ENCODE measurements around the gene GRM8. TPM values are rescaled to one million over a fixed set of nuclear protein-coding genes. Genes with fewer than 3 reads are reported as not detected.
"Not testable (repeated sequence)": the region's sequence is repeated elsewhere in the genome, so short reads cannot be mapped to it uniquely, and the experiment has no call there.

The GRM8 gene
- total RNA-seq, 1 experiment from 2014 or later: not detected

DNA sequence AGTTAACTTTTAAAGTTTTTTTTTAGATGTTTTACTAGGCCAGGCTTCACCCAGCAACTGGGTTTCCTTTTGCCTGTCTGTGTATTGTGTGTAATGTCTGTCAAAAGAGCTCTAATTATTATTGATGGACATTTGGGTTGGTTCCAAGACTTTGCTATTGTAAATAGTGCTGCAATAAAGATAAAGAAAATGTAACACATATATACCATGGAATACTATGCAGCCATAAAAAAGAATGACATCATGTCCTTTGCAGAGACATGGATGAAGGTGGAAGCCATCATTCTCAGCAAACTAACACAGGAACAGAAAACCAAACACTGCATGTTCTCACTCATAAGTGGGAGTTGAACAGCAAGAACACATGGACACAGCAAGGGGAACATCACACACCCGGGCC, 584.0 kb downstream of the GRM8 start:
- not testable (repeated sequence) for H3K4me1 ChIP-seq (replicated peaks); H3K27me3 ChIP-seq (replicated peaks); H3K4me3 ChIP-seq; DNase-seq (ENCODE audit: low read depth in 1 of 2, low spot score in 2 of 2); H3K9me3 ChIP-seq (replicated peaks); H3K27ac ChIP-seq; H3K36me3 ChIP-seq

GRCh38 chr7:126668367-126668752, 584.4 kb downstream of the GRM8 start:
- Histone ChIP-seq H3K4me1 (replicated peaks) (no peaks in the 10 kb centered on the region), H3K9me3 (replicated peaks) (no peaks in the 10 kb centered on the region), H3K4me3 (no peak overlapping the region), H3K27me3 (replicated peaks) (0 out of 2 replicates have a peak, but pooled peaks cover 3% of the 10 kb centered on the region), H3K36me3 (no peaks in the 10 kb centered on the region), H3K27ac (no peak overlapping the region)
- DNase-seq (ENCODE audit: low read depth in 1 of 2, low spot score in 2 of 2): no peak

DNA sequence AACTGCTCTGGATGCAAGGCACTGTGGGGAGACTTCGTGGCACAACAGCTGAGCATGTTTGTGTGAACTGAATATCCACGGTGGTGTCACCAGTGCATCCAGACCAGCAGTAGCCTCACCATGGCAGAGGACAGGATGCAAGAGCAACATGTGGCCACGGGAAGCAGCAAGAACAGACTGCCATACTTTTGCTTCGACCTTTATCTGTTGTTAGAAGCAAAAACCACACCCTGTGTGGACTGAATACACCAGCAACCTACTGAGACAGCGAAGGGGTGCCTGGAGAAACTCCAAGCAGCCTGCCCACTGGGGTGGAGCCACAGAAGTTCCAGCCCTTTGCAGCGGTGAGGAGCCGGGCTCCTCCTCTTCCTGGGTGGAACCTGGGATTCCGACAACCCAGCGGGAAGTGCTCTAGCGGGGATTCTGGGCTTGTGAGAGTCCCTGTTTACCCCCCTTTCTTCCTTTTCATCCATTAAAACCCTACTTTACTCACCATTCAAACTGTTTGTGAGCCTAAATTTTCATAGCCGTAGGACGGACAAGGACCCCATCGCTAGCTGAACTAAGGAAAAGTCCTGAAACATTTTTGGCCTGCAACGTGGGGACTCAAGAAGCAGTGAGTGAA, 584.9 kb downstream of the GRM8 start:
- H3K9me3 ChIP-seq (replicated peaks): no peaks in the 10 kb centered on the region
- H3K4me1 ChIP-seq (replicated peaks): no peaks in the 10 kb centered on the region
- no peaks in the 10 kb centered on the region for H3K36me3 ChIP-seq
- H3K4me3 ChIP-seq: no peak overlapping the region
- DNase-seq (ENCODE audit: low read depth in 1 of 2, low spot score in 2 of 2): no peak
- H3K27me3 ChIP-seq (replicated peaks): 0 out of 2 replicates have a peak, but pooled peaks cover 3% of the 10 kb centered on the region
- no peak overlapping the region for H3K27ac ChIP-seq

- H3K4me1 ChIP-seq (replicated peaks): no peaks in the 10 kb centered on the region
- no peaks in the 10 kb centered on the region for H3K36me3 ChIP-seq
- H3K9me3 ChIP-seq (replicated peaks): no peaks in the 10 kb centered on the region
- DNase-seq (ENCODE audit: low read depth in 1 of 2, low spot score in 2 of 2): no peak
- H3K27ac ChIP-seq: no peak overlapping the region
- no peaks in the 10 kb centered on the region for H3K27me3 ChIP-seq (replicated peaks)
- no peak overlapping the region for H3K4me3 ChIP-seq
Measured at GRCh38 chr7:126662856-126663255, 589.9 kb downstream of the GRM8 start.

DNA sequence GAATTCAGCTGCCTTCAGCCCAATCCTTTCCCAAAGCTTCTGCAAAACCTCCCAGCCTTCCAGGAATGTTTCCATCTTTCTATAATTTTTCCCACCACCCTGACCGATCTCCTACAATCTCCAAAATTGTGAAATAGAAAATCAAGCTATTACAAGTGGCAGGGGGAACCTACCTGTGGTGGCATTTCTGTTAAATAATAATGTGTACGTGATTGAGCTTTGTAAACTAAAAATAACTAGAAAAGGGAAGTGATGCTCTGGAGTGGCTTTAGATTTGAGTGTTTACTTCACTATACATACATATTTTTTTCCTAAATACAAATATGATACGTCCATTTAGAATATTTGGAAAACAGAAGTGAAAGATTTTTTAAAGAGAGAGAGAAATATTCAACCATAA, 593.6 kb downstream of the GRM8 start:
- Histone ChIP-seq H3K36me3 (no peaks in the 10 kb centered on the region), H3K4me3 (no peak overlapping the region), H3K27me3 (replicated peaks) (no peaks in the 10 kb centered on the region; the same call in 1 of the 2 replicates), H3K9me3 (replicated peaks) (no peaks in the 10 kb centered on the region), H3K27ac (no peak overlapping the region), H3K4me1 (replicated peaks) (no peaks in the 10 kb centered on the region)
- DNase-seq (ENCODE audit: low read depth in 1 of 2, low spot score in 2 of 2): no peak

DNA sequence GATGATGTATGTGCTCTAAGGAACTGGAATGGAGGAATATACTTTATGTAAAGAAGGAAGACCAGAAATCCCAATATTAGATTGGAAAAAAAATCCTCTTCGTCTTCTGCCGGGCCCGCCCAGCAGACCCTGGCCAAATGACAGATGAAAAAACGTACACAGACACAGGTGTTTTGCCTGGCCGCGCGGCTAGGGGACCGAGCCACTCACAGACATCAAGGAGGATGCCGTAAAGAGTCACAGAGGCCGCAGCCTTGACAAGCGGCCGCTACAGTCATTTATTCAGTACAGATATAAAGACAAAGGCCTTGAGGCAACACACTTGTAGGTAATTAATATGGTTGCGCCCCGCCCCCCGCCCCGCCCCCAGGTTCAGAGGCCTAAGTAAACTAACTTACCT, 594.1 kb downstream of the GRM8 start:
- Histone ChIP-seq H3K27me3 (replicated peaks) (no peaks in the 10 kb centered on the region; the same call in 1 of the 2 replicates), H3K27ac (no peak overlapping the region), H3K4me3 (no peak overlapping the region), H3K9me3 (replicated peaks) (no peaks in the 10 kb centered on the region), H3K36me3 (no peaks in the 10 kb centered on the region), H3K4me1 (replicated peaks) (no peaks in the 10 kb centered on the region)
- DNase-seq (ENCODE audit: low read depth in 1 of 2, low spot score in 2 of 2): no peak

GRCh38 chr7:126657599-126658358, 595.0 kb downstream of the GRM8 start:
- no peak for DNase-seq (ENCODE audit: low read depth in 1 of 2, low spot score in 2 of 2)
- Histone ChIP-seq H3K9me3 (replicated peaks) (no peaks in the 10 kb centered on the region), H3K36me3 (no peaks in the 10 kb centered on the region), H3K27me3 (replicated peaks) (no peaks in the 10 kb centered on the region; the same call in 1 of the 2 replicates), H3K4me1 (replicated peaks) (no peaks in the 10 kb centered on the region), H3K4me3 (no peak overlapping the region), H3K27ac (no peak overlapping the region)

DNA sequence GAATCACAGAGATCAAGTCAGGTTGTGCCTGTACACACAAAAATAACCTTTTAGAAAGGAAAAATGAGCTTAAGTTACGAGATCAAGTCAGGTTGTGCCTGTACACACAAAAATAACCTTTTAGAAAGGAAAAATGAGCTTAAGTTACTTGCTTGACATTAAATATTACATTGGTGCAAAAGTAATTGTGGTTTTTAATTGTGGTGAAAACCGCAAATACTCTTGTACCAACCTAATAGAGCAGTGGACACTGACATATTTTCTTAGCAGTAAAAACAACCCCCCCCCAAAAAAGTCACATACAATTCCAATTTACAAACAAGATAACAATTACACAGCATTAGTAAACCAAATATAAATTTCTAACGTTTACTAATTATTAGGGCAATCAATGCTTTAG, 595.6 kb downstream of the GRM8 start:
- no peaks in the 10 kb centered on the region; the same call in 1 of the 2 replicates for H3K27me3 ChIP-seq (replicated peaks)
- no peaks in the 10 kb centered on the region for H3K9me3 ChIP-seq (replicated peaks)
- no peak overlapping the region for H3K4me3 ChIP-seq
- no peaks in the 10 kb centered on the region for H3K4me1 ChIP-seq (replicated peaks)
- H3K27ac ChIP-seq: no peak overlapping the region
- DNase-seq (ENCODE audit: low read depth in 1 of 2, low spot score in 2 of 2): no peak
- H3K36me3 ChIP-seq: no peaks in the 10 kb centered on the region

- H3K9me3 ChIP-seq (replicated peaks): no peaks in the 10 kb centered on the region
- no peak overlapping the region for H3K27ac ChIP-seq
- H3K27me3 ChIP-seq (replicated peaks): no peaks in the 10 kb centered on the region; the same call in 1 of the 2 replicates
- no peak overlapping the region for H3K4me3 ChIP-seq
- no peak for DNase-seq (ENCODE audit: low read depth in 1 of 2, low spot score in 2 of 2)
- no peaks in the 10 kb centered on the region for H3K4me1 ChIP-seq (replicated peaks)
- no peaks in the 10 kb centered on the region for H3K36me3 ChIP-seq
Measured at GRCh38 chr7:126656165-126656564, 596.6 kb downstream of the GRM8 start.

DNA sequence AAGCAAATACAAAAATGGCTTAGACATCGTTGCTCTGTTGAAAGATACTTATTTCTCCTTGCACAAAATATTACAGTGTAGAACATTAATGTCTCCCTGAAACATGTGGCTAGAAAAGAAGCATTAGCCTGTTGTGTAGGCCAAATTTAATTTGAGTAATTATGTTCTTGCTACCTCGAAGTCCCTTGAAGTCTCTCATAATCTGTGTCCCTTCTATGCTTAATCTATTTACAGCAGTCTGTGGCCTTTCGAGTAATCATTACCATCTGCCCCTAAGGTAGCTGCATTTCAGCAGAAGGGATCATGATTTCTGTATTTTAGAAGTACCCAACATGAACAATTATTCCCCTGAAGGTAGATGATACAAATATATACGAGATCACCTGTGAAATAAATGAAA, 615.2 kb downstream of the GRM8 start:
- no peak overlapping the region for H3K4me3 ChIP-seq
- no peaks in the 10 kb centered on the region for H3K36me3 ChIP-seq
- no peaks in the 10 kb centered on the region for H3K9me3 ChIP-seq (replicated peaks)
- H3K27me3 ChIP-seq (replicated peaks): no peaks in the 10 kb centered on the region
- H3K4me1 ChIP-seq (replicated peaks): no peaks in the 10 kb centered on the region
- no peak for DNase-seq (ENCODE audit: low read depth in 1 of 2, low spot score in 2 of 2)
- no peak overlapping the region for H3K27ac ChIP-seq

GRCh38 chr7:126635545-126635944, 617.2 kb downstream of the GRM8 start:
- no peak overlapping the region for H3K4me3 ChIP-seq
- no peaks in the 10 kb centered on the region for H3K9me3 ChIP-seq (replicated peaks)
- no peak overlapping the region for H3K27ac ChIP-seq
- no peak for DNase-seq (ENCODE audit: low read depth in 1 of 2, low spot score in 2 of 2)
- H3K36me3 ChIP-seq: no peaks in the 10 kb centered on the region
- H3K27me3 ChIP-seq (replicated peaks): no peaks in the 10 kb centered on the region
- no peaks in the 10 kb centered on the region for H3K4me1 ChIP-seq (replicated peaks)

GRCh38 chr7:126608339-126608776, 644.4 kb downstream of the GRM8 start:
- Histone ChIP-seq H3K9me3 (replicated peaks) (no peaks in the 10 kb centered on the region), H3K4me3 (no peak overlapping the region), H3K36me3 (no peaks in the 10 kb centered on the region), H3K27me3 (replicated peaks) (no peaks in the 10 kb centered on the region), H3K4me1 (replicated peaks) (no peaks in the 10 kb centered on the region), H3K27ac (no peak overlapping the region)
- peak; percentile 6 to 34 for DNase-seq (ENCODE audit: low read depth in 1 of 2, low spot score in 2 of 2)

DNA sequence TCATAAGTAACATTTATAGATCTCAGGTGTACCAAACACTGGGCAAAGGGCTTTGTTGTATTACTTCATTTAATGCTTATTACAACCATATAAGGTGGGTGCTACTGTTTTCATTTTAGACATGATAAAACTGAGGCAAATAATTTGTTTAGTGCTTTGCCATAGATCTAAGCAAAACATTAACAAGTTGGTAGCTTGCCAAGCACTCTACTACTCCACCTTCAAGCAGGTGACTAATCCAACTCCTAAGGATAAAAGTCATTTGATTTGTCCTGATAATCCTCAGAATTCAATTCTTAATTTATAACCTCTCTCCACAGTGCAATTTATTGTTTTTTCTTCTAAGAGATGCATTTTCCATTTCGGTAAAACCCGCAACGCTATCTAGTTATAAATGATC, 646.4 kb downstream of the GRM8 start:
- Histone ChIP-seq H3K4me3 (no peak overlapping the region), H3K27me3 (replicated peaks) (no peaks in the 10 kb centered on the region), H3K27ac (no peak overlapping the region), H3K9me3 (replicated peaks) (no peaks in the 10 kb centered on the region), H3K36me3 (no peaks in the 10 kb centered on the region), H3K4me1 (replicated peaks) (no peaks in the 10 kb centered on the region)
- no peak for DNase-seq (ENCODE audit: low read depth in 1 of 2, low spot score in 2 of 2)

DNA sequence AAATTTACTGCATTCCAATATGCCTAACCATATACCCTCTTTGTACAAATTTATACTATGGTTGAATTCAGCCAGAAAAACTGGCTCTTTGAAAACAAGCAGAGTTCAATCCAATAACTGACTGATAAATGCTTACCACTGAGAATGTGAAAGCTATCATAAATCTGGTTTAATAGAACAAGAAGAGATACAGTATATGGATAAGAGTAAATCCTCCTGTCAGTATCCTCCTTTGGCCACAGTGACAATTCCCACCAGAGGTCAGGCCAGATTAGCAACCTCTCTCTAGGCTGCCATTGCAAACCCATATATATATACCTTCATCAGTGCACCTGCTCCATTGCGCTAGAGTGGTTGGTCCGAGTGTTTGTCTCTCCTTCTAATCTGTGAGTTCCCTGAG, 647.2 kb downstream of the GRM8 start:
- no peak for DNase-seq (ENCODE audit: low read depth in 1 of 2, low spot score in 2 of 2)
- no peaks in the 10 kb centered on the region for H3K9me3 ChIP-seq (replicated peaks)
- no peaks in the 10 kb centered on the region for H3K4me1 ChIP-seq (replicated peaks)
- H3K4me3 ChIP-seq: no peak overlapping the region
- H3K27me3 ChIP-seq (replicated peaks): no peaks in the 10 kb centered on the region
- no peak overlapping the region for H3K27ac ChIP-seq
- no peaks in the 10 kb centered on the region for H3K36me3 ChIP-seq

All from SJSA1 (cell line).